GM23248 (cell line): Measurements from ENCODE around the gene VCAM1. TPM values are rescaled to one million over a fixed set of nuclear protein-coding genes. Genes with fewer than 3 reads are reported as not detected.

ENCODE experiments used
- DNase-seq: peaks from one replicate; pipeline ENCODE4 v3.0.0-alpha.2; 2015
- H2AFZ ChIP-seq: fragments of 200-600 bp; sonication (generic); 2 replicates; pipeline ENCODE4 v1.6.1; 2016; ENCODE audit warnings: antibody characterized with exemption
- H3F3A ChIP-seq: fragments of 200-600 bp; sonication (generic); 2 replicates; pipeline ENCODE4 v1.6.1; 2016; ENCODE audit warnings: mild to moderate bottlenecking, antibody characterized with exemption, mixed run types; ENCODE audit not compliant: insufficient read depth
- H3K27ac ChIP-seq: fragments of 200-600 bp; sonication (generic); 2 replicates; pipeline ENCODE4 v1.5.1; 2016; ENCODE audit warnings: mild to moderate bottlenecking
- H3K27me3 ChIP-seq: fragments of 200-600 bp; sonication (generic); replicated peaks from 2 replicates; pipeline ENCODE4 v1.6.1; 2016; ENCODE audit warnings: mild to moderate bottlenecking; ENCODE audit not compliant: insufficient read depth
- H3K36me3 ChIP-seq: fragments of 200-600 bp; sonication (generic); 2 replicates; pipeline ENCODE4 v1.6.1; 2016; ENCODE audit warnings: low read depth, mild to moderate bottlenecking
- H3K4me1 ChIP-seq: fragments of 200-600 bp; sonication (generic); 2 replicates; pipeline ENCODE4 v1.6.1; 2016; ENCODE audit warnings: mild to moderate bottlenecking; ENCODE audit not compliant: insufficient read depth
- H3K4me2 ChIP-seq: fragments of 200-600 bp; sonication (generic); one replicate; pipeline ENCODE4 v1.6.1; 2016; ENCODE audit warnings: mild to moderate bottlenecking; ENCODE audit not compliant: unreplicated experiment
- H3K4me3 ChIP-seq: fragments of 200-600 bp; sonication (generic); 2 replicates; pipeline ENCODE4 v1.5.1; 2016; ENCODE audit warnings: mild to moderate bottlenecking
- H3K79me2 ChIP-seq: fragments of 200-600 bp; sonication (generic); 2 replicates; pipeline ENCODE4 v1.6.1; 2016; ENCODE audit warnings: mild to moderate bottlenecking; ENCODE audit not compliant: insufficient read depth
- H3K9ac ChIP-seq: fragments of 200-600 bp; sonication (generic); 2 replicates; pipeline ENCODE4 v1.6.1; 2016; ENCODE audit warnings: mild to moderate bottlenecking
- H3K9me2 ChIP-seq: fragments of 200-600 bp; sonication (generic); 2 replicates; pipeline ENCODE4 v1.6.1; 2016; ENCODE audit warnings: mixed run types, mild to moderate bottlenecking, moderate library complexity; ENCODE audit not compliant: insufficient read depth
- H3K9me3 ChIP-seq: fragments of 200-600 bp; sonication (generic); one replicate; pipeline ENCODE4 v1.6.1; 2017; ENCODE audit warnings: low read depth
- H4K20me1 ChIP-seq: fragments of 200-600 bp; sonication (generic); 2 replicates; pipeline ENCODE4 v1.6.0; 2016; ENCODE audit not compliant: insufficient read depth
- EZH2 ChIP-seq: fragments of 200-600 bp; sonication (generic); IDR thresholded peaks from 2 replicates; pipeline ENCODE4 v1.6.1; 2018; ENCODE audit warnings: antibody characterized with exemption, mild to moderate bottlenecking; ENCODE audit not compliant: insufficient read depth, poor library complexity, severe bottlenecking
- EZH2phosphoT487 ChIP-seq: fragments of 200-600 bp; sonication (generic); IDR thresholded peaks from 2 replicates; pipeline ENCODE4 v1.6.1; 2018; ENCODE audit warnings: antibody characterized with exemption, moderate library complexity, mild to moderate bottlenecking, low read depth; ENCODE audit not compliant: insufficient read depth
- WGBS, 2 experiments: methylation state at CpG; one replicate each; pipeline ENCODE4 v1.1.6; 2015 to 2017; ENCODE audit warnings: low lambda C conversion rate in 2 of 2, low coverage in 1 of 2; ENCODE audit errors: missing lambda C conversion rate in 2 of 2; 5-methylcytosine and 5-hydroxymethylcytosine counted together
- in situ Hi-C: fragments of 300-500 bp; cut with MboI; formaldehyde crosslinking; loops from 2 replicates; pipeline ENCODE4 v1.15.0; 2020
- polyA plus RNA-seq: library from polyadenylated mRNA; unstranded; fragments of >200 nt; fragmentation: Nextera tagmentation; extraction: Ambion mirVana; gene quantifications from 2 replicates; pipeline ENCODE4 v1.2.1, GENCODE V29; 2016
- total RNA-seq: library from RNA; depleted of rRNA; stranded (reverse); fragments of >200 nt; shearing (Covaris generic); gene quantifications from 2 replicates; pipeline ENCODE4 v1.2.3, GENCODE V29; 2014

Gene VCAM1
- total and polyA plus RNA-seq, 2 experiments from 2014 or later = 3.0 to 3.8 TPM

DNA sequence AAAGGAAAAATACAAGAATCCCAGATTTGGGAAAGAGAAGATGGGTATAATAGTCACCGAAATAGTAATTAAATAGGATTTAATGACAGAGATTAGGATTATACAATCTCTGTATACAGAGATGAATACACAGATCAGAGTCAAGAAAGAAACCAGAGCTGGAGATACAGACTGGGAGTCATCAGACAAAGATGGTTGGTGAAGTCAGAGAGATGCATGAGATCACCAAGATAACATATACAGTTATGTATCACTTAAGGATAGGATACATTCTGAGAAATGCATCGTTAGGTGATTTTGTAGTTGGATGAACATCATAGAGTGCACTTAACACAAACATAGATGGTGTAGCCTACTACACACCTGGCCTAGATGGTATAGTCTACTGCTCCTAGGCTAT, 49.8 kb downstream of the VCAM1 start:
- Histone ChIP-seq H3K9me3 (no peaks in the 10 kb centered on the region), H3K4me1 (no peaks in the 10 kb centered on the region), H3K79me2 (no peaks in the 10 kb centered on the region), H3K36me3 (no peaks in the 10 kb centered on the region), H3K9ac (no peak overlapping the region), H2AFZ (no peak overlapping the region), H3K27ac (no peak overlapping the region), H3K27me3 (no peaks in the 10 kb centered on the region), H3K4me3 (no peak overlapping the region), H4K20me1 (no peaks in the 10 kb centered on the region), H3F3A (peaks cover 6% of the 10 kb centered on the region; the same call in 1 of the 2 replicates), H3K9me2 (no peaks in the 10 kb centered on the region), H3K4me2 (no peak overlapping the region)
- in situ Hi-C loops = no loop called here
- TF ChIP-seq EZH2 (no peak), EZH2phosphoT487 (no peak)
- no peak for DNase-seq
- WGBS, 2 experiments = 92 to 98% methylated on average over 2 of the region's 2 CpGs

DNA sequence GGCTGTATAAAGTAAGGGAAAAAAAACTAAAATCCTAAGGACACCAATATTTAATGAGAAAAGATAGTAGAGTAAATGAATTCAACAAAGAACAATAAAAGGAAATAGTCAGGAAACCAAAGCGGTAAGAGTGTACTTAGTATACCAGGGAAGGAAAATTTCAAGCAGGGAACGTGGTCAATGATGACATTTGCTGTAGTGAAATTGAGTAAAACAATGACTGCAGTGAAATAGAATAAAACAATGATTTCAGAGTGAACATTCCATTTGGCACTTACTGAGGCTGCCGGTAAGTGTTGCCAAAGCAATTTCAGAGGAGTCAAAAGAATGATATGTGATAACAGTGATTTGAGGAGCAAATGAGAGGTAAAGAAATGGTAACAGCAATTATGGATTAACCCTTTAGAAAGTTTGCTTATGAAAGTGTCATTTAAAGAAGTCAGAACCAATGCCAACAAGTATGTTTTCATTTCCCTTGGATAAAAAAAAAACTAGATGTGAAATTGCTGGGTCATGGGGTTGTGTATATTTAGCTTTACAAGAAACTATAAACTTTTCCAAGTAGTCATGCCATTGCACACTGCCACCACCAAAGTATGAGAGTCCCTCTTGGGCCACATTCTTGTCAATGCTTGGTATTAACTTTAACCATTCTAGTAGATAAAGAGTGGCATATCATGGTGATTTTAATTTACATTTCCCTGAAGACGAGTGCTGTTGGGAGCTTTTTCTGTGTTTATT, 50.5 kb downstream of the VCAM1 start:
- in situ Hi-C loops = no loop called here
- no peaks in the 10 kb centered on the region for H3K36me3 ChIP-seq
- no peak overlapping the region for H3K27ac ChIP-seq

DNA sequence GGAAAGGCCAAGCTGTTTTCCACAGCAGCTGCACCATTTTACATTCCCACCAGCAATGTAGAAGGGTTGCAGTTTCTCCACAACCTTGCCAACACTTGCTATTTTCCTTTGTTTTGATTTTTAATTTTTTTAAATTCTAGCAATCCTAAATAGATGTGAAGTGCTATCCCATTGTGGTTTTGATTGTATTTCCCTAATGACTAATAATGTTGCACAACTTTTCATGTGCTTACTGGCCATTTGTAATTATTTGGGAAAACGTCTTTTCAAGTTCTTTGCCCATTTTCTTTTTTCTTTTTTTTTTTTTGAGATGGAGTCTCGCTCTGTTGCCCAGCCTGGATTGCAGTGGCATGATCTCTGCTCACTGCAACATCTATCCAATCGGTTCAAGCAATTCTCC, 53.9 kb downstream of the VCAM1 start:
- no peaks in the 10 kb centered on the region for H3K79me2 ChIP-seq
- H3K9ac ChIP-seq = no peak overlapping the region
- in situ Hi-C loops = no loop called here
- H3K27ac ChIP-seq = no peak overlapping the region
- H3K9me3 ChIP-seq = no peaks in the 10 kb centered on the region
- no peaks in the 10 kb centered on the region for H3K9me2 ChIP-seq
- no peak overlapping the region for H2AFZ ChIP-seq
- no peaks in the 10 kb centered on the region for H4K20me1 ChIP-seq
- no peaks in the 10 kb centered on the region for H3K36me3 ChIP-seq
- H3K27me3 ChIP-seq = no peaks in the 10 kb centered on the region
- H3K4me2 ChIP-seq = no peak overlapping the region
- no peak overlapping the region for H3K4me3 ChIP-seq
- peak; percentile 21 for DNase-seq
- no peaks in the 10 kb centered on the region for H3K4me1 ChIP-seq
- TF ChIP-seq EZH2 = no peak
- TF ChIP-seq EZH2phosphoT487 = no peak
- WGBS, 2 experiments = 34 to 47% methylated on average over 3 of the region's 3 CpGs
- no peaks in the 10 kb centered on the region for H3F3A ChIP-seq

More for the DNA sequence above, 50.5 kb downstream of the VCAM1 start:
- no peak for DNase-seq
- Histone ChIP-seq H3F3A (peaks cover 6% of the 10 kb centered on the region; the same call in 1 of the 2 replicates), H3K27me3 (no peaks in the 10 kb centered on the region), H3K9ac (no peak overlapping the region), H3K79me2 (no peaks in the 10 kb centered on the region), H3K9me3 (no peaks in the 10 kb centered on the region), H3K4me2 (no peak overlapping the region), H4K20me1 (no peaks in the 10 kb centered on the region), H3K9me2 (no peaks in the 10 kb centered on the region), H2AFZ (no peak overlapping the region), H3K4me1 (no peaks in the 10 kb centered on the region), H3K4me3 (no peak overlapping the region)
- TF ChIP-seq EZH2phosphoT487 (no peak), EZH2 (no peak)
- 56 to 61% methylated on average over 4 of the region's 4 CpGs for WGBS, 2 experiments

DNA sequence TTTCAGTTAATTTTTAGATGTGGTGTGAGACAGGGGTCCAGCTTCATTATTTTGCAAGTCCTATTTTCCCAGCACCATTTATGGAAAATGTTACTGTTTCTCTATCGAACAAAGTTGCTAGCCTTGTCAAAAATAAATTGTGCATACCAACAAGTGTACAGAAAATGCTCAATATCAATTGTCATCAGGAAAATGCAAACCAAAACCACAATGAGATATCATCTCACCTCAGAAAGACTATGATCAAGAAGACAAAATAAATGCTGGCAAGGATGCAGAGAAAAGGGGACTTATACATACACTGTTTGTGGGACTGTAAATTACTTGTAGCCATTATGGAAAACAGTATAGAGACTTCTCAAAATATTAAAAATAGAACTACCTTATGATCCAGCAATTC, 54.8 kb downstream of the VCAM1 start:
- H3K27ac ChIP-seq = no peak overlapping the region
- DNase-seq = no peak
- in situ Hi-C loops = no loop called here
- no peak overlapping the region for H3K4me2 ChIP-seq
- WGBS, 2 experiments = 80 to 86% methylated on average over 1 of the region's 1 CpG
- TF ChIP-seq EZH2 (no peak), EZH2phosphoT487 (no peak)
- H2AFZ ChIP-seq = no peak overlapping the region
- H3K4me1 ChIP-seq = no peaks in the 10 kb centered on the region
- H4K20me1 ChIP-seq = no peaks in the 10 kb centered on the region
- H3K79me2 ChIP-seq = no peaks in the 10 kb centered on the region
- H3K4me3 ChIP-seq = no peak overlapping the region
- H3K27me3 ChIP-seq = no peaks in the 10 kb centered on the region
- no peaks in the 10 kb centered on the region for H3F3A ChIP-seq
- no peaks in the 10 kb centered on the region for H3K36me3 ChIP-seq
- H3K9me2 ChIP-seq = no peaks in the 10 kb centered on the region
- no peak overlapping the region for H3K9ac ChIP-seq
- no peaks in the 10 kb centered on the region for H3K9me3 ChIP-seq

DNA sequence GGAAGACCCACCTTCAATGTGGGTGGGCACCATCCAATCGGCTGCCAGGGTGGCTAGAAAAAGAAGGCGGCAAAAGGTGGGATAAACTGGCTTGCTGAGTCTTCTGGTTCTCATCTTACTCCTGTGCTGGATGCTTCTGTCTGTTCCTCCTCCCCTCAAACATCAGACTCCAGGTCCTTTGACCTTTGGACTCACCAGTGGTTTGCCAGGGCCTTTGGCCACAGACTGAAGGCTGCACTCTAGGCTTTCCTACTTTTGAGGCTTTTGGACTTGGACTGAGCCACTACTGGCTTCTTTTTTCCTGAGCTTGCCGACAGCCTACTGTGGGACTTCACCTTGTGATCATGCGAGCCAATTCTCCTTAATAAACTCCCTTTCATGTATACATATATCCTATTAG, 55.9 kb downstream of the VCAM1 start:
- H3K9me3 ChIP-seq = no peaks in the 10 kb centered on the region
- H4K20me1 ChIP-seq = no peaks in the 10 kb centered on the region
- H3K4me1 ChIP-seq = no peaks in the 10 kb centered on the region
- H3F3A ChIP-seq = no peaks in the 10 kb centered on the region
- DNase-seq = no peak
- no peak overlapping the region for H3K4me3 ChIP-seq
- no peaks in the 10 kb centered on the region for H3K9me2 ChIP-seq
- no peaks in the 10 kb centered on the region for H3K27me3 ChIP-seq
- no peak for TF ChIP-seq EZH2
- no peak overlapping the region for H3K27ac ChIP-seq
- H3K36me3 ChIP-seq = no peaks in the 10 kb centered on the region
- H2AFZ ChIP-seq = no peak overlapping the region
- H3K9ac ChIP-seq = no peak overlapping the region
- H3K4me2 ChIP-seq = no peak overlapping the region
- WGBS, 2 experiments = 74 to 83% methylated on average over 4 of the region's 4 CpGs
- no peaks in the 10 kb centered on the region for H3K79me2 ChIP-seq
- in situ Hi-C loops = no loop called here
